GM19099 (cell line): ENCODE data around the gene STX3.

Source experiments
- POLR2A ChIP-seq: IDR thresholded peaks from 3 replicates; pipeline ENCODE4 v1.6.1; 2011; ENCODE audit warnings: low read depth; ENCODE audit not compliant: insufficient read length; ENCODE audit errors: extremely low read depth

STX3 gene

GRCh38 chr11:59754859-59755700 lies at the start of gene STX3:
Gene STX3 (plus strand): TSS chr11:59755376. CDS start chr11:59755606, 230 bp downstream.
- TF ChIP-seq POLR2A, result no peak

DNA sequence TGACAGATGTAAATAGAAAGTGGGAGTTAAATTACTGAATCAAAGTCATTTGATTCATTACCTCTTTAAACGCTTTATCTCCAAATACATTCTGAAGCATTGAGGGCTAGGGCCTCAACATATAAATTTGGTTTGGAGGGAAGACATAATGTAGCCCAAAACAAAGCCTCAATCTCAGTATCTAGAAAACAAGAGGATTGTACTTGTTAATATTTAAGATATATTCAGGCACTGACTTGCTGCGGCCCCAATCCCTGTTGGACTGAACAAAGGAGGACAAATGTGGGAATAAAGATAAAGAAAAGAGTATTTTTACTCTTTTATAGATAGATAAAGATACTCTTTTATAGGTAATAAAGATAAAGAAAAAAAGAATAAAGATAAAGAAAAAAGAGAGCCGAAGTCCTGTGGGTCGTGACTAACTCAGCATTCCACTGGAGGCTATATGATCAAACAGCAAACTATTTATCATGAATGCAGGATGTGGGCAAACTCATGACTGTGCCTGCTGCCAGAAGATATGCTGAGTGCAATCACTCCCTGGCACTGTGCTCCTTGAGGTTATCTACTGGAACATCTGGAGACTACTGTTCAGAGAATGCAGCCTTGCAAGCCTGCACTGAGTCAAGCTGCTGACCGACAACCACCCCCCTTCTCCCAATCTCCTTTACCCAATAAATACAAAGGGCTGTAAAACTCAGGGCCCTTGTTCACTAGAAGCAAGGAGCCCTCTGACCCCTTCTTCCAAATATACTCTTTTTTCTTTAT lies 48.5 kb upstream of the STX3 start:
- no peak for TF ChIP-seq POLR2A

DNA sequence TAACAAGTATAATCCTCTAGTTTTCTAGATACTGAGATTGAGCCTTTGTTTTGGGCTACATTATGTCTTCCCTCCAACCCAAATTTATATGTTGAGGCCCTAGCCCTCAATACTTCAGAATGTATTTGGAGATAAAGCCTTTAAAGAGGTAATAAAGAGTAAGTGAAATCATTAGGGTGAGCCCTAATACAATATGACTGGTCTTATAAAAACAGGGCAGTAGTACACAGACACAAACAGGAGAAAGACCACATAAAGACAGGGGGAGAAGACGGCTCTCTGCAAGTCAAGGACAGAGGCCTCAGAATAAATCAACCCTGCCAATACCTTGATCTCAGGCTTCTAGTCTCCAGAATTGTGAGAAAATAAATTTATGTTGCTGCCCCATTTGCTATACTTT lies 47.8 kb upstream of the STX3 start:
- TF ChIP-seq POLR2A, result no peak

GRCh38 chr11:59708537-59708936 lies 46.6 kb upstream of the STX3 start:
- TF ChIP-seq POLR2A, result no peak

DNA sequence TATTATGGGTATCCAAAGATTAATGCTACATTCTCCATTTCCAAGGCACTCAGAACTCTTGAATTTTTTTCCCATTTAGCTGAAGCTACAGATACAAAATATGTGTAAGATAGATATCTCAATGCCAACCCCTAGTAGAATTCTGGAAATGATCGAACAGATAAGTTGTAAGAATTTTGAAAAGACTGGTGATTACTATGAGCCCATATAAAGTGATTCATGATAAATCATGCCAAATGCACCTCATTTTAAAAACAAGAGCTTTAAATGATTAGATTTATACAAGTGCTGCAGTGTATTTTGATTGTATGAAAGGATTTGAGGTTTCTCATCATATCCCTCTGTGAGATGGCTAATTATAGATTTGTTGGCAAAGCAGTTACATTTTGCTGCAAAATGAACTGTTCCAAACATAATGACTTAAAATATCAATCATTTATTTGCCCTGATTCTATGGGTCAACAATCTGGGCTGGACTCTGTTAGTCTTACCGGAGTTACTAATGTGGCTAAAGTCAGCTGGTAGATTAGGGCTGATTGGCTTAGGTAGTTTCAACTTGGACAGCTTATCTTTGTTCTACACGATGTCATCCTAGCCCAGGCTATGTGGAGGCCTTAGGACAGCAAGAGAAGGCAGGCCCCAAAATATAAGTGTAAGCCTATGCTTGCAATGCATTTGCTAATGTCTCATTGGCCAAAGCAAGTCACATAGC lies 44.9 kb upstream of the STX3 start:
- no peak for TF ChIP-seq POLR2A

DNA sequence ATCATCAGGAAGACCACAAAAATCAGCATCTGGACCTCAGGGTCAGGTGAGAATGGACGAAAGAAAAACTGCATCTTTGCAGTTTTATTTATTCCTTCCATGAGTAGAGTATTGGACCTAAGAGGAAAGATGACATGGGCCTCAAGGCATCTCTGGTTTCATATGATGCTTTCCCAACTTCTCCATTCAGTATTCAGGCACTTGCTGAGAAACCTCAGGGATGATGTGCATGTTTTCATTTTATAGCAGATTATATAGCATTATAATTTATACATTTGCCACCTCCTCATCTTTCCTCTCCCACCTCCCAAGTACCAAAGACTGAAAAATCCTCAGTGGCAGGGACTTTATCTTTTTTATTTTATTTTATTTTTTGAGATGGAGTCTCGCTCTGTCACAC lies 41.4 kb upstream of the STX3 start, which contains the start of gene OR10V1:
OR10V1 (minus strand) TSS at position 101 of the 400 bp plus-strand sequence; CDS start at position 101, 0 bp downstream.
- no peak for TF ChIP-seq POLR2A

GRCh38 chr11:59716051-59716450 lies 39.1 kb upstream of the STX3 start:
- no peak for TF ChIP-seq POLR2A

DNA sequence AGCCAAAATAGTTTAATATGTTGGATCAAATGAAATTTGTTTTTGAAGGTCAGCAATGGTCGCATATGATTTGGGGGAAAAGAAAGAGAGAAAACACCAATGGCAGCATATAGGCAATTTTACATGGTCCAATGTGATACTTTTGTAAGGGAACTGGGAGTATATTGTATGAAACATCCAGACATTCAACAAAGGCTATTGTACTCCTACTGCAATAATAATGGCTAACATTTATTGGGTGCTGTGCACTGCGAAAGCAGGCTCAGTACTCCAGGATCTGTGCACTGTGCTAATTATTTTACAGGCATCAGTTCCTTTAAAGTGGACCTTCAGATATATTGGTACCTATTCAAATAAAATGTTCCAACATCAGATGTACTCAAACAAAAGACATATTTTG lies 35.6 kb upstream of the STX3 start:
- TF ChIP-seq POLR2A, result no peak

GRCh38 chr11:59724066-59724465 lies 31.1 kb upstream of the STX3 start:
- no peak for TF ChIP-seq POLR2A

- TF ChIP-seq POLR2A, result no peak
Observed at GRCh38 chr11:59727426-59727825, 27.8 kb upstream of the STX3 start.

GRCh38 chr11:59728154-59728553 lies 27.0 kb upstream of the STX3 start:
- TF ChIP-seq POLR2A, result no peak

DNA sequence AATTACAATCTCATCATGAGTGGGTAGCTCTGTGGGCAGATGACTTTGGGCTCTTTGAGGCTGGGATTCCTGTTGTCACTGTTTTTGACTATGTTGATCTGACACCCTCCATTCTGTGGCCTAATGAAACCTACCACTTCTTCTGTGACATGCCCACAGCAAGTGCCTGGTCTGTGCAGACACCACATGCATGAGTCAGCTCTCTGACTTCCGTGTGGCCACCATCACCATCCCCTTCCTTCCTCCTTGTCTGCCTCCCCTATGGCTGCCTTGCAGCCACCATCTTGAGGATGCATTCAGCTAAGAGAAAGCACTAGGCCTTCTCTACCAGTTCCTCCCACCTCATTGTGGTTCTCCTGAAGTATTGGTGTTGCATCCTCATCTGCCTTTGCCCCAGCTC lies 26.3 kb upstream of the STX3 start:
- TF ChIP-seq POLR2A, result no peak

DNA sequence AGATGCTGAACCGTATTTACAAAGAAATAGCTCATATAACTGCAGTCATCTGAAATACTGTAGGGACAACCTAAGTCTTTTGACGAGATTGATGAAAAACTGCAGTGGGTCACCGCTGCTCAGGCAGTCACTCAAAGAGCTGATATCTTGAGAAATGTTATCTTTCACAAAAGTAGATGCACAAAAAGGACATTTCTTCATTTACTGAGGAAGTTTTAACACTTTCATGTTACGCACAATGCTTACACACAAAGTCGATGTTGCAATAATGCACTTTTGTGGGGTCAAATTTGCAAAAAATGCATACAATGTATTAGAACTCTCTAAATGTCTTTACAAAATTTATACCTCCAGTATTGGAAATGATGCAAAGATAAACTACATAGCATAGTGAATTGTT lies 25.3 kb upstream of the STX3 start:
- no peak for TF ChIP-seq POLR2A

DNA sequence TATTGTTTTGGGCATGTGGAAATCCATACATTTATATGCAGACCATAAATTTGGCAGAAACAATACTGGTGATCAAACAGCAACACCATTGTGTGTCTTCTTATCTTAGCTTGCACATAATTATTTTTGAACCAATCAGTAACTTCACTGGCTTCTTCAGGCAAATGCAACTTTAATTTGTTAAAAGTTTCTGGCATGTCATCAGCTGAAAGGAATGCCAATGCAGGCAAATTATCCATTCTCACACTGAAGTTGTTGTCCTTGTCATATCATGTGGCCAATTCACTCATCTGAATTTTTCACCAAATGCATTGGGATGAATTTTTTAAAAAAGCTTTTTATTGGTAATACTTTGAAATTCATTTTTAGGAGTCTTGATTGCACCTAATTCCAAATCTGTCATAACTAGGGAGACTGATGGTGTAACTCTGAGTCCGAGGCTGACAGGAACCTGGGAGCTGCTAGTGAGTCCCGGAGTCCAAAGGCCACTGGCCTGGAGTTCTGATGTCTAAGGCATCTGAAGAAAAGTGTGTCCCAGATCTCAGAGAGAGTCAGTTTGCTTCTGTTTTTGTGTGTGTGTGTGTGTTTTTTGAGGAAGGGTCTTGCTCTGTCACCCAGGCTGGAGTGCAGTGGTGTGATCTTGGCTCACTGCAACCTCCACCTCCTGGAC lies 24.1 kb upstream of the STX3 start:
- no peak for TF ChIP-seq POLR2A

DNA sequence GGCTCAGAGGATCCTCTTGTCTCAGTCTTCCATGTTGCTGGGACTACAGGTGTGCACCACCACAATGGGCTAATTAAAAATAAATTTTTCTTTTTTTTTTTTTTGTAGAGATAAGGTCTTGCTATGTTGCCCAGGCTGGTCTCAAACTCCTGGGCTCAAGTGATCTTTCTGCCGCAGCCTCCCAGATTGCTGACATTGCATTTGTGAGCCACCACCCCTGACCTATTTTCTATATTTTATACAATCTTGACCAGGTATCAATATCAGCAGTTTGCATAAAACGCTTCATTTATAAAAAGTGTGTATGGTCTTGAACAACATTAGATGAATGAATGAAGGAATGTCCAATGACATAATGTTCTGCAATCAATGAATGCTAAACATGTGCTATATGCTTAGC lies 9.1 kb upstream of the STX3 start:
- no peak for TF ChIP-seq POLR2A
